PC-9 (cell line): ENCODE data around the gene BET1.

ENCODE experiments used
- EZH2 ChIP-seq: fragments of 200-600 bp; sonication (generic); IDR thresholded peaks from 2 replicates; pipeline ENCODE4 v1.8.0; 2017; ENCODE audit warnings: antibody characterized with exemption, low read depth
- TF ChIP-seq, protein P1 (sequence below): fragments of 200-600 bp; sonication (generic); conservative IDR thresholded peaks from 2 replicates; pipeline ENCODE4 v1.6.1; 2017; ENCODE audit warnings: mixed run types, antibody characterized with exemption, mild to moderate bottlenecking, moderate library complexity

- TF ChIP-seq EZH2 = no peak
- TF ChIP-seq, protein P1, sequence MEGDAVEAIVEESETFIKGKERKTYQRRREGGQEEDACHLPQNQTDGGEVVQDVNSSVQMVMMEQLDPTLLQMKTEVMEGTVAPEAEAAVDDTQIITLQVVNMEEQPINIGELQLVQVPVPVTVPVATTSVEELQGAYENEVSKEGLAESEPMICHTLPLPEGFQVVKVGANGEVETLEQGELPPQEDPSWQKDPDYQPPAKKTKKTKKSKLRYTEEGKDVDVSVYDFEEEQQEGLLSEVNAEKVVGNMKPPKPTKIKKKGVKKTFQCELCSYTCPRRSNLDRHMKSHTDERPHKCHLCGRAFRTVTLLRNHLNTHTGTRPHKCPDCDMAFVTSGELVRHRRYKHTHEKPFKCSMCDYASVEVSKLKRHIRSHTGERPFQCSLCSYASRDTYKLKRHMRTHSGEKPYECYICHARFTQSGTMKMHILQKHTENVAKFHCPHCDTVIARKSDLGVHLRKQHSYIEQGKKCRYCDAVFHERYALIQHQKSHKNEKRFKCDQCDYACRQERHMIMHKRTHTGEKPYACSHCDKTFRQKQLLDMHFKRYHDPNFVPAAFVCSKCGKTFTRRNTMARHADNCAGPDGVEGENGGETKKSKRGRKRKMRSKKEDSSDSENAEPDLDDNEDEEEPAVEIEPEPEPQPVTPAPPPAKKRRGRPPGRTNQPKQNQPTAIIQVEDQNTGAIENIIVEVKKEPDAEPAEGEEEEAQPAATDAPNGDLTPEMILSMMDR = no peak
Measured at GRCh38 chr7:93997868-93998267, 6.3 kb downstream of the BET1 start.
